ENCODE measurements around the gene SLC9A7. TPM values are rescaled to one million over a fixed set of nuclear protein-coding genes. Genes with fewer than 3 reads are reported as not detected.

The SLC9A7 gene
- total and polyA plus RNA-seq, 2 of the 13 experiments (the other 11 are each of a cell fraction or from before 2014, with no cell fraction given) = 5.8 to 7.2 TPM

GRCh38 chrX:46597208-46597607 lies 161.7 kb downstream of the SLC9A7 start (continued):
- no peak for TF ChIP-seq CERS6 (CRISPR knock-in tag; IDR thresholded peaks at IDR 0.05)
- TF ChIP-seq, protein P1, sequence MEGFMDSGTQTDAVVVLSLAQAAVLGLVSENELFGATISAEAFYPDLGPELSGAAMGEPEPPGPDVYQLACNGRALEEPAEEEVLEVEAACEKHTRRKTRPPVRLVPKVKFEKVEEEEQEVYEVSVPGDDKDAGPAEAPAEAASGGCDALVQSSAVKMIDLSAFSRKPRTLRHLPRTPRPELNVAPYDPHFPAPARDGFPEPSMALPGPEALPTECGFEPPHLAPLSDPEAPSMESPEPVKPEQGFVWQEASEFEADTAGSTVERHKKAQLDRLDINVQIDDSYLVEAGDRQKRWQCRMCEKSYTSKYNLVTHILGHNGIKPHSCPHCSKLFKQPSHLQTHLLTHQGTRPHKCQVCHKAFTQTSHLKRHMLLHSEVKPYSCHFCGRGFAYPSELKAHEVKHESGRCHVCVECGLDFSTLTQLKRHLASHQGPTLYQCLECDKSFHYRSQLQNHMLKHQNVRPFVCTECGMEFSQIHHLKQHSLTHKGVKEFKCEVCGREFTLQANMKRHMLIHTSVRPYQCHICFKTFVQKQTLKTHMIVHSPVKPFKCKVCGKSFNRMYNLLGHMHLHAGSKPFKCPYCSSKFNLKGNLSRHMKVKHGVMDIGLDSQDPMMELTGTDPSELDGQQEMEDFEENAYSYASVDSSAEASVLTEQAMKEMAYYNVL (CRISPR knock-in tag; IDR thresholded peaks at IDR 0.05; ENCODE audit: borderline replicate concordance) = no peak
- no peak for TF ChIP-seq NFE2L1 (CRISPR knock-in tag; IDR thresholded peaks at IDR 0.05; ENCODE audit: borderline replicate concordance)
- TF ChIP-seq SYNCRIP (IDR thresholded peaks at IDR 0.05; ENCODE audit: insufficient read depth, low read depth, low read length) = no peak
- TF ChIP-seq ZSCAN20 (CRISPR knock-in tag; IDR thresholded peaks at IDR 0.05; ENCODE audit: borderline replicate concordance) = no peak
- no peak for TF ChIP-seq FLYWCH1 (CRISPR knock-in tag; IDR thresholded peaks at IDR 0.05)
- TF ChIP-seq FIP1L1 (IDR thresholded peaks at IDR 0.05; ENCODE audit: borderline replicate concordance, insufficient read depth, low read depth, low read length) = no peak
- no peak for TF ChIP-seq ZNF784 (CRISPR knock-in tag; IDR thresholded peaks at IDR 0.05; ENCODE audit: borderline replicate concordance)
- no peak for TF ChIP-seq MYNN (CRISPR knock-in tag; IDR thresholded peaks at IDR 0.05; ENCODE audit: low read depth)
- TF ChIP-seq, protein P2, sequence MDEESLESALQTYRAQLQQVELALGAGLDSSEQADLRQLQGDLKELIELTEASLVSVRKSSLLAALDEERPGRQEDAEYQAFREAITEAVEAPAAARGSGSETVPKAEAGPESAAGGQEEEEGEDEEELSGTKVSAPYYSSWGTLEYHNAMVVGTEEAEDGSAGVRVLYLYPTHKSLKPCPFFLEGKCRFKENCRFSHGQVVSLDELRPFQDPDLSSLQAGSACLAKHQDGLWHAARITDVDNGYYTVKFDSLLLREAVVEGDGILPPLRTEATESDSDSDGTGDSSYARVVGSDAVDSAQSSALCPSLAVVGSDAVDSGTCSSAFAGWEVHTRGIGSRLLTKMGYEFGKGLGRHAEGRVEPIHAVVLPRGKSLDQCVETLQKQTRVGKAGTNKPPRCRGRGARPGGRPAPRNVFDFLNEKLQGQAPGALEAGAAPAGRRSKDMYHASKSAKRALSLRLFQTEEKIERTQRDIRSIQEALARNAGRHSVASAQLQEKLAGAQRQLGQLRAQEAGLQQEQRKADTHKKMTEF (CRISPR knock-in tag; IDR thresholded peaks at IDR 0.05) = no peak
- no peak for TF ChIP-seq ZNF691 (CRISPR knock-in tag; IDR thresholded peaks at IDR 0.05; ENCODE audit: borderline replicate concordance, low read depth)
- no peak for TF ChIP-seq FOSL2 (CRISPR knock-in tag; IDR thresholded peaks at IDR 0.05)
- no peak for TF ChIP-seq ZNF546 (CRISPR knock-in tag; conservative IDR thresholded peaks at IDR 0.05)
- no peak for TF ChIP-seq SP2 (CRISPR knock-in tag; IDR thresholded peaks at IDR 0.05)
- no peak for TF ChIP-seq POGZ (CRISPR knock-in tag; IDR thresholded peaks at IDR 0.05)
- TF ChIP-seq ZNF550 (CRISPR knock-in tag; IDR thresholded peaks at IDR 0.05; ENCODE audit: borderline replicate concordance) = no peak

Measured in HepG2 (cell line).